H9 (cell line): ENCODE data around the gene BOD1. TPM values are rescaled to one million over a fixed set of nuclear protein-coding genes. Genes with fewer than 3 reads are reported as not detected.
A peak's percentile ranks its signal among the peaks of the same experiment; 100 is the strongest.

Source experiments
- DNase-seq: peaks from one replicate; pipeline ENCODE4 v3.0.0-alpha.2; 2017
- H2AFZ ChIP-seq: one replicate; pipeline ENCODE4 v1.6.1; 2013; ENCODE audit warnings: mild to moderate bottlenecking, low read length, control low read depth, moderate library complexity
- H2AK5ac ChIP-seq: 2 replicates; pipeline ENCODE4 v1.6.1; 2013; ENCODE audit warnings: low read length, control low read depth, mixed read lengths; ENCODE audit not compliant: insufficient read length
- H2BK120ac ChIP-seq: one replicate; pipeline ENCODE4 v1.6.1; 2013; ENCODE audit warnings: low read depth, mild to moderate bottlenecking, low read length, control low read depth, inconsistent platforms; ENCODE audit not compliant: poor library complexity, severe bottlenecking
- H2BK12ac ChIP-seq: 2 replicates; pipeline ENCODE4 v1.6.1; 2013; ENCODE audit warnings: low read length, control low read depth, mixed read lengths, low read depth; ENCODE audit not compliant: insufficient read length
- H2BK15ac ChIP-seq: 2 replicates; pipeline ENCODE4 v1.6.1; 2013; ENCODE audit warnings: low read depth, low read length, control low read depth
- H2BK20ac ChIP-seq: one replicate; pipeline ENCODE4 v1.6.1; 2013; ENCODE audit warnings: low read depth, mild to moderate bottlenecking, low read length, control low read depth, inconsistent platforms; ENCODE audit not compliant: poor library complexity, severe bottlenecking
- H2BK5ac ChIP-seq: 2 replicates; pipeline ENCODE4 v1.6.1; 2013; ENCODE audit warnings: low read length, control low read depth, mixed read lengths; ENCODE audit not compliant: insufficient read length
- H3K14ac ChIP-seq: 2 replicates; pipeline ENCODE4 v1.6.1; 2013; ENCODE audit warnings: low read length, control low read depth; ENCODE audit not compliant: insufficient read depth
- H3K18ac ChIP-seq: 2 replicates; pipeline ENCODE4 v1.6.1; 2013; ENCODE audit warnings: low read depth, mild to moderate bottlenecking, mixed read lengths, low read length, control low read depth; ENCODE audit not compliant: insufficient read length
- H3K23ac ChIP-seq: 2 replicates; pipeline ENCODE4 v1.6.1; 2013; ENCODE audit warnings: low read length, control low read depth, mixed read lengths, low read depth; ENCODE audit not compliant: insufficient read length
- H3K23me2 ChIP-seq: 2 replicates; pipeline ENCODE4 v1.6.1; 2013; ENCODE audit warnings: low read depth, mild to moderate bottlenecking, mixed read lengths, low read length, control low read depth; ENCODE audit not compliant: insufficient read length, poor library complexity, severe bottlenecking
- H3K27ac ChIP-seq: 2 replicates; pipeline ENCODE4 v1.5.1; 2013; ENCODE audit warnings: low read length, control low read depth, mixed read lengths, low read depth; ENCODE audit not compliant: insufficient read length
- H3K27me3 ChIP-seq: 2 replicates; pipeline ENCODE4 v1.6.1; 2013; ENCODE audit warnings: low read length, control low read depth, inconsistent platforms; ENCODE audit not compliant: insufficient read depth
- H3K4ac ChIP-seq: 2 replicates; pipeline ENCODE4 v1.6.1; 2013; ENCODE audit warnings: low read depth, mild to moderate bottlenecking, control low read depth, inconsistent platforms, low read length, moderate library complexity
- H3K4me1 ChIP-seq: 2 replicates; pipeline ENCODE4 v1.6.1; 2013; ENCODE audit warnings: low read length, control low read depth, inconsistent platforms; ENCODE audit not compliant: insufficient read depth
- H3K4me2 ChIP-seq: 2 replicates; pipeline ENCODE4 v1.6.1; 2013; ENCODE audit warnings: low read length, control low read depth, mixed read lengths; ENCODE audit not compliant: insufficient read length, insufficient read depth
- H3K56ac ChIP-seq: 2 replicates; pipeline ENCODE4 v1.6.1; 2013; ENCODE audit warnings: low read depth, mild to moderate bottlenecking, mixed read lengths, low read length, control low read depth; ENCODE audit not compliant: insufficient read length
- H3K79me1 ChIP-seq: 2 replicates; pipeline ENCODE4 v1.6.1; 2013; ENCODE audit warnings: low read depth, mild to moderate bottlenecking, moderate library complexity, low read length, control low read depth, inconsistent platforms; ENCODE audit not compliant: insufficient read depth, poor library complexity, severe bottlenecking
- H3K79me2 ChIP-seq: 2 replicates; pipeline ENCODE4 v1.6.1; 2013; ENCODE audit warnings: low read length, control low read depth, inconsistent platforms; ENCODE audit not compliant: insufficient read depth
- H3K9ac ChIP-seq: 2 replicates; pipeline ENCODE4 v1.6.1; 2013; ENCODE audit warnings: low read length, control low read depth, mixed read lengths; ENCODE audit not compliant: insufficient read length; ENCODE audit errors: extremely low read depth
- H3K9me3 ChIP-seq: one replicate; pipeline ENCODE4 v1.6.1; 2013; ENCODE audit warnings: low read depth, low read length, inconsistent platforms; ENCODE audit not compliant: control insufficient read depth
- H3T11ph ChIP-seq: one replicate; pipeline ENCODE4 v1.6.1; 2013; ENCODE audit warnings: mild to moderate bottlenecking, low read length, control low read depth, inconsistent platforms
- H4K20me1 ChIP-seq: one replicate; pipeline ENCODE4 v1.6.1; 2013; ENCODE audit not compliant: control insufficient read depth, insufficient read length, insufficient read depth
- H4K5ac ChIP-seq: 2 replicates; pipeline ENCODE4 v1.6.1; 2013; ENCODE audit warnings: low read depth, mild to moderate bottlenecking, mixed read lengths, low read length, control low read depth; ENCODE audit not compliant: insufficient read length
- H4K8ac ChIP-seq: replicated peaks from 2 replicates; pipeline ENCODE4 v1.6.1; 2013; ENCODE audit warnings: low read length, control low read depth, mixed read lengths, low read depth; ENCODE audit not compliant: insufficient read length
- H4K91ac ChIP-seq: 2 replicates; pipeline ENCODE4 v1.6.1; 2013; ENCODE audit warnings: low read depth, mild to moderate bottlenecking, moderate library complexity, mixed read lengths, low read length, control low read depth; ENCODE audit not compliant: insufficient read length
- H3K27ac Mint-ChIP-seq, 3 experiments: 2 replicates in 2 of 3; 3 replicates in 1 of 3; pipeline ENCODE4 v1.8.0; 2020 to 2021; ENCODE audit warnings: mixed read lengths in 3 of 3, mild to moderate bottlenecking in 1 of 3, moderate library complexity in 1 of 3
- H3K27me3 Mint-ChIP-seq: 2 replicates; pipeline ENCODE4 v1.8.0; 2021; ENCODE audit warnings: low read depth, mild to moderate bottlenecking, moderate library complexity, mixed read lengths
- H3K36me3 Mint-ChIP-seq, 3 experiments: 2 replicates in 2 of 3; 3 replicates in 1 of 3; pipeline ENCODE4 v1.8.0; 2020 to 2021; ENCODE audit warnings: low read depth in 3 of 3, mixed read lengths in 3 of 3; ENCODE audit not compliant: insufficient read depth in 1 of 3
- H3K4me1 Mint-ChIP-seq, 2 experiments: 2 replicates each; pipeline ENCODE4 v1.8.0; 2020; ENCODE audit warnings: mixed read lengths in 2 of 2
- H3K4me3 Mint-ChIP-seq, 2 experiments: 2 replicates in 1 of 2; 3 replicates in 1 of 2; pipeline ENCODE4 v1.8.0; 2020 to 2021; ENCODE audit warnings: mild to moderate bottlenecking in 2 of 2, mixed read lengths in 2 of 2, moderate library complexity in 1 of 2
- H3K9me3 Mint-ChIP-seq, 2 experiments: 2 replicates in 1 of 2; 3 replicates in 1 of 2; pipeline ENCODE4 v1.8.0; 2020; ENCODE audit warnings: mild to moderate bottlenecking in 2 of 2, mixed read lengths in 2 of 2, moderate library complexity in 1 of 2
- CTCF ChIP-seq: fragments of 200-600 bp; sonication (generic); conservative IDR thresholded peaks from 3 replicates; pipeline ENCODE4 v1.8.0; 2021; ENCODE audit warnings: antibody characterized with exemption, mild to moderate bottlenecking
- WGBS: extraction: QIAGEN DNeasy Blood & Tissue Kit; methylation state at CpG from one replicate; pipeline ENCODE4 v1.1.7; 2013; ENCODE audit warnings: missing lambda C conversion rate, low lambda C conversion rate, mixed read lengths; ENCODE audit not compliant: insufficient read length; ENCODE audit errors: extremely low coverage; 5-methylcytosine and 5-hydroxymethylcytosine counted together
- total RNA-seq: library from RNA; stranded (reverse); gene quantifications from 2 replicates; pipeline ENCODE4 v1.2.1, GENCODE V29; 2021

Gene BOD1
- total RNA-seq, 1 experiment from 2014 or later = 121 TPM

GRCh38 chr5:173602423-173602822, 14.0 kb downstream of the BOD1 start:
- Histone ChIP-seq H3K4me2 (no peak overlapping the region), H2BK5ac (no peak overlapping the region), H2AFZ (no peak overlapping the region), H3K9ac (no peak overlapping the region), H3T11ph (no peak overlapping the region), H3K79me1 (no peaks in the 10 kb centered on the region), H3K4ac (no peak overlapping the region), H3K23ac (no peak overlapping the region), H2BK120ac (no peak overlapping the region), H4K5ac (no peak overlapping the region), H4K20me1 (no peaks in the 10 kb centered on the region), H2BK12ac (no peak overlapping the region), H3K23me2 (no peaks in the 10 kb centered on the region), H2BK20ac (no peak overlapping the region), H3K9me3 (no peaks in the 10 kb centered on the region), H3K79me2 (no peaks in the 10 kb centered on the region), H2AK5ac (no peak overlapping the region), H2BK15ac (no peak overlapping the region), H3K14ac (no peak overlapping the region), H3K56ac (no peak overlapping the region), H3K4me1 (no peaks in the 10 kb centered on the region), H3K27me3 (no peaks in the 10 kb centered on the region), H3K18ac (no peak overlapping the region), H3K27ac (no peak overlapping the region), H4K8ac (no peak overlapping the region), H4K91ac (no peak overlapping the region)
- TF ChIP-seq CTCF = peak; percentile 25; the same call in 1 of the 3 replicates
- peak overlapping the region in 1 of 3 experiments; percentile 81; a peak in 1 of 7 replicates for H3K27ac Mint-ChIP-seq
- no peak overlapping the region for H3K4me3 Mint-ChIP-seq
- no peak for DNase-seq
- WGBS = no CpG with 5 or more reads among the region's 6 CpGs
- H3K36me3 Mint-ChIP-seq = peaks cover 18 to 43% (median 37%) of the 10 kb centered on the region in 3 experiments; a peak in 6 of 7 replicates
- H3K9me3 Mint-ChIP-seq = no peaks in the 10 kb centered on the region
- H3K4me1 Mint-ChIP-seq = peaks cover 0 to 6% of the 10 kb centered on the region in 2 experiments; a peak in 2 of 4 replicates
- H3K27me3 Mint-ChIP-seq = no peaks in the 10 kb centered on the region
